ENCODE measurements around the gene FAM153A. TPM values are rescaled to one million over a fixed set of nuclear protein-coding genes. Genes with fewer than 3 reads are reported as not detected.
"Not testable (repeated sequence)": the region's sequence is repeated elsewhere in the genome, so short reads cannot be mapped to it uniquely, and the experiment has no call there.

The FAM153A gene
- total and polyA plus RNA-seq, 2 of the 13 experiments (the other 11 are each of a cell fraction or from before 2014, with no cell fraction given), result not detected

GRCh38 chr5:177824776-177825175 is 42.1 kb upstream of the FAM153A start:
- WGBS (ENCODE audit: low lambda C conversion rate), result no CpG with 5 or more reads among the region's 2 CpGs
- DNase-seq (ENCODE audit: low spot score); BruUV-seq (replicated peaks); FAIRE-seq; H3K4me3 ChIP-seq (replicated peaks in 1 of 3; ENCODE audit: insufficient read depth in 1 of 3, low read depth in 2 of 3, low read length in 3 of 3); H3K4me1 ChIP-seq (ENCODE audit: insufficient read depth, low read length); in situ Hi-C loops (cut with HindIII; ENCODE audit: extremely low pct_ligation_motif_present, low pct_unique_long_range_greater_than_20kb); CTCF ChIA-PET (ENCODE audit: low intra/inter-chr PET ratio, low total read pairs); H3K9me3 ChIP-seq (ENCODE audit: low read length); H3K9ac ChIP-seq (ENCODE audit: insufficient read depth, low read depth, low read length); POLR2A ChIA-PET; H3K4me2 ChIP-seq (ENCODE audit: low read depth, low read length); H2AFZ ChIP-seq (ENCODE audit: low read length); H3K36me3 ChIP-seq (replicated peaks in 1 of 2; ENCODE audit: control insufficient read depth in 1 of 2, insufficient read depth in 2 of 2, low read length in 2 of 2); H4K20me1 ChIP-seq (ENCODE audit: insufficient read depth, low read length); intact Hi-C loops (cut with micrococcal nuclease; ENCODE audit: unreplicated experiment); H3K27me3 ChIP-seq (ENCODE audit: control insufficient read depth in 1 of 2, insufficient read depth in 2 of 2, low read length in 2 of 2); ATAC-seq; H3K27ac ChIP-seq (ENCODE audit: extremely low read length, insufficient read depth, low read length); H3K79me2 ChIP-seq (ENCODE audit: insufficient read depth, low read length): not testable (repeated sequence)

GRCh38 chr5:177822489-177822888 is 39.8 kb upstream of the FAM153A start:
- H3K4me3 ChIP-seq (replicated peaks in 1 of 3; ENCODE audit: insufficient read depth in 1 of 3, low read depth in 2 of 3, low read length in 3 of 3); H2AFZ ChIP-seq (ENCODE audit: low read length); H3K36me3 ChIP-seq (replicated peaks in 1 of 2; ENCODE audit: control insufficient read depth in 1 of 2, insufficient read depth in 2 of 2, low read length in 2 of 2); CTCF ChIA-PET (ENCODE audit: low intra/inter-chr PET ratio, low total read pairs); FAIRE-seq; H3K9me3 ChIP-seq (ENCODE audit: low read length); H3K4me1 ChIP-seq (ENCODE audit: insufficient read depth, low read length); POLR2A ChIA-PET; DNase-seq (ENCODE audit: low spot score); H4K20me1 ChIP-seq (ENCODE audit: insufficient read depth, low read length); BruUV-seq (replicated peaks); H3K79me2 ChIP-seq (ENCODE audit: insufficient read depth, low read length); H3K9ac ChIP-seq (ENCODE audit: insufficient read depth, low read depth, low read length); ATAC-seq; intact Hi-C loops (cut with micrococcal nuclease; ENCODE audit: unreplicated experiment); in situ Hi-C loops (cut with HindIII; ENCODE audit: extremely low pct_ligation_motif_present, low pct_unique_long_range_greater_than_20kb); H3K27me3 ChIP-seq (ENCODE audit: control insufficient read depth in 1 of 2, insufficient read depth in 2 of 2, low read length in 2 of 2); H3K4me2 ChIP-seq (ENCODE audit: low read depth, low read length); H3K27ac ChIP-seq (ENCODE audit: extremely low read length, insufficient read depth, low read length): not testable (repeated sequence)
- no CpG with 5 or more reads among the region's 3 CpGs for WGBS (ENCODE audit: low lambda C conversion rate)

GRCh38 chr5:177819664-177820063 is 37.0 kb upstream of the FAM153A start:
- H3K79me2 ChIP-seq (ENCODE audit: insufficient read depth, low read length); H3K4me1 ChIP-seq (ENCODE audit: insufficient read depth, low read length); BruUV-seq (replicated peaks); in situ Hi-C loops (cut with HindIII; ENCODE audit: extremely low pct_ligation_motif_present, low pct_unique_long_range_greater_than_20kb); H3K36me3 ChIP-seq (replicated peaks in 1 of 2; ENCODE audit: control insufficient read depth in 1 of 2, insufficient read depth in 2 of 2, low read length in 2 of 2); intact Hi-C loops (cut with micrococcal nuclease; ENCODE audit: unreplicated experiment); H2AFZ ChIP-seq (ENCODE audit: low read length); H3K9ac ChIP-seq (ENCODE audit: insufficient read depth, low read depth, low read length); H3K27ac ChIP-seq (ENCODE audit: extremely low read length, insufficient read depth, low read length); H3K4me3 ChIP-seq (replicated peaks in 1 of 3; ENCODE audit: insufficient read depth in 1 of 3, low read depth in 2 of 3, low read length in 3 of 3); FAIRE-seq; H3K9me3 ChIP-seq (ENCODE audit: low read length); DNase-seq (ENCODE audit: low spot score); POLR2A ChIA-PET; ATAC-seq; CTCF ChIA-PET (ENCODE audit: low intra/inter-chr PET ratio, low total read pairs); H3K27me3 ChIP-seq (ENCODE audit: control insufficient read depth in 1 of 2, insufficient read depth in 2 of 2, low read length in 2 of 2); H4K20me1 ChIP-seq (ENCODE audit: insufficient read depth, low read length); H3K4me2 ChIP-seq (ENCODE audit: low read depth, low read length): not testable (repeated sequence)
- WGBS (ENCODE audit: low lambda C conversion rate), result no CpG with 5 or more reads among the region's 1 CpG

GRCh38 chr5:177812814-177813425 is 30.2 kb upstream of the FAM153A start:
- FAIRE-seq; CTCF ChIA-PET (ENCODE audit: low intra/inter-chr PET ratio, low total read pairs); BruUV-seq (replicated peaks); in situ Hi-C loops (cut with HindIII; ENCODE audit: extremely low pct_ligation_motif_present, low pct_unique_long_range_greater_than_20kb); H3K4me1 ChIP-seq (ENCODE audit: insufficient read depth, low read length); ATAC-seq; H3K27me3 ChIP-seq (ENCODE audit: control insufficient read depth in 1 of 2, insufficient read depth in 2 of 2, low read length in 2 of 2); DNase-seq (ENCODE audit: low spot score); H4K20me1 ChIP-seq (ENCODE audit: insufficient read depth, low read length); H3K27ac ChIP-seq (ENCODE audit: extremely low read length, insufficient read depth, low read length); H3K9me3 ChIP-seq (ENCODE audit: low read length); H3K36me3 ChIP-seq (replicated peaks in 1 of 2; ENCODE audit: control insufficient read depth in 1 of 2, insufficient read depth in 2 of 2, low read length in 2 of 2); H3K4me3 ChIP-seq (replicated peaks in 1 of 3; ENCODE audit: insufficient read depth in 1 of 3, low read depth in 2 of 3, low read length in 3 of 3); H3K79me2 ChIP-seq (ENCODE audit: insufficient read depth, low read length); intact Hi-C loops (cut with micrococcal nuclease; ENCODE audit: unreplicated experiment); H3K9ac ChIP-seq (ENCODE audit: insufficient read depth, low read depth, low read length); H2AFZ ChIP-seq (ENCODE audit: low read length); H3K4me2 ChIP-seq (ENCODE audit: low read depth, low read length); POLR2A ChIA-PET: not testable (repeated sequence)
- no CpG with 5 or more reads among the region's 2 CpGs for WGBS (ENCODE audit: low lambda C conversion rate)

Measured in HepG2 (cell line).